Stomach (tissue), 9 donors: ENCODE results near the gene COL4A2. TPM values are rescaled to one million over a fixed set of nuclear protein-coding genes. Genes with fewer than 3 reads are reported as not detected.

Source experiments
- DNase-seq, 2 donors: peaks; one replicate each; pipeline versions ENCODE4 v3.0.0 to v3.0.0-alpha.2; 2013 to 2019
- H3K27ac ChIP-seq, 5 donors: fragments of 200-600 bp in 4 of 5; sonication (generic) in 4 of 5; one replicate each; pipeline ENCODE4 v1.5.1; 2013 to 2019; ENCODE audit warnings: mild to moderate bottlenecking in 1 of 5, moderate library complexity in 1 of 5
- H3K27me3 ChIP-seq, 3 donors: fragments of 200-600 bp; sonication (generic); one replicate each; pipeline ENCODE4 v1.5.1; 2017 to 2019; ENCODE audit warnings: mixed run types in 1 of 3
- H3K36me3 ChIP-seq, 4 donors: fragments of 200-600 bp; sonication (generic); 1 replicate in 3 of 4; 2 replicates in 1 of 4; pipeline ENCODE4 v1.5.1; 2016 to 2019
- H3K4me1 ChIP-seq, 4 donors: fragments of 200-600 bp; sonication (generic); one replicate each; pipeline ENCODE4 v1.5.1; 2016 to 2019
- H3K4me3 ChIP-seq, 4 donors: fragments of 200-600 bp; sonication (generic) in 3 of 4; one replicate each; pipeline ENCODE4 v1.5.1; 2016 to 2019; ENCODE audit warnings: mild to moderate bottlenecking in 1 of 4
- H3K9me3 ChIP-seq, 4 donors: fragments of 200-600 bp; sonication (generic); one replicate each; pipeline ENCODE4 v1.5.1; 2016 to 2019
- CTCF ChIP-seq, 7 experiments: fragments of 450-650 bp in 4 of 7; fragments of 200-600 bp in 3 of 7; sonication (generic) in 3 of 7; IDR thresholded peaks; one replicate each; pipeline ENCODE4 v1.5.1; 2016 to 2019; ENCODE audit warnings: antibody characterized with exemption in 7 of 7, control low read depth in 2 of 7, mild to moderate bottlenecking in 1 of 7
- EP300 ChIP-seq: sonication (generic); formaldehyde crosslinking; IDR thresholded peaks from one replicate; pipeline ENCODE4 v1.6.1; 2017; ENCODE audit warnings: antibody characterized with exemption
- POLR2A ChIP-seq, 4 donors: fragments of 450-650 bp; IDR thresholded peaks; one replicate each; pipeline ENCODE4 v1.6.1; 2016; ENCODE audit warnings: antibody characterized with exemption in 4 of 4, control low read depth in 2 of 4, mild to moderate bottlenecking in 1 of 4, moderate library complexity in 1 of 4
- POLR2AphosphoS5 ChIP-seq, 3 donors: sonication (generic); formaldehyde crosslinking; IDR thresholded peaks; one replicate each; pipeline ENCODE4 v1.6.1; 2016; ENCODE audit warnings: antibody characterized with exemption in 3 of 3
- WGBS, 5 donors: extraction: QIAGEN DNeasy Blood & Tissue Kit in 3 of 5; methylation state at CpG; one replicate each; pipeline versions ENCODE4 v1.1.5 to v1.1.7; 2013 to 2018; 5-methylcytosine and 5-hydroxymethylcytosine counted together
- intact Hi-C: fragments of 100-400 bp; cut with DNase I; formaldehyde crosslinking; loops from one replicate; pipeline ENCODE4 v1.15.1; 2023; ENCODE audit warnings: low total_unique reads
- polyA plus RNA-seq, 3 donors: library from polyadenylated mRNA; stranded (reverse); fragments of 200-250 nt; gene quantifications; one replicate each; pipeline ENCODE4 v1.2.3, GENCODE V29; 2013
- total RNA-seq, 5 donors: library from RNA; depleted of rRNA; stranded (reverse); fragments of >200 nt; gene quantifications; one replicate each; pipeline versions ENCODE4 v1.1.0 to v1.2.3, GENCODE V29; 2014 to 2016
- donor health status: healthy with polysubstance abuse.
- donor health status: Bipolar disorder and iron deficiency.
- donor health status: healthy.

The COL4A2 gene
- total and polyA plus RNA-seq, 8 donors = 24.0 to 531 (median 214) TPM

GRCh38 chr13:110360598-110360997 lies 53.5 kb downstream of the COL4A2 start:
- intact Hi-C loops = no loop called here
- Histone ChIP-seq H3K9me3 (no peaks in the 10 kb centered on the region), H3K27me3 (no peaks in the 10 kb centered on the region), H3K4me3 (no peak overlapping the region), H3K27ac (peak overlapping the region in 4 of 5 donors; percentile 70 to 87 (median 80)), H3K36me3 (peaks cover 0 to 17% (median 3%) of the 10 kb centered on the region in 4 donors), H3K4me1 (peaks cover 0 to 41% (median 14%) of the 10 kb centered on the region in 4 donors)
- no peak for TF ChIP-seq EP300
- no peak for TF ChIP-seq POLR2AphosphoS5 (IDR thresholded peaks at IDR 0.05)
- no peak for TF ChIP-seq POLR2A (IDR thresholded peaks at IDR 0.05)
- no peak for TF ChIP-seq CTCF (IDR thresholded peaks at IDR 0.05)
- DNase-seq = no peak
- 66 to 74% (median 69%) methylated on average over 11 of the region's 11 CpGs for WGBS, 5 donors

GRCh38 chr13:110361365-110361911 lies 54.4 kb downstream of the COL4A2 start:
- Histone ChIP-seq H3K36me3 (peaks cover 0 to 17% (median 3%) of the 10 kb centered on the region in 4 donors), H3K9me3 (no peaks in the 10 kb centered on the region), H3K27ac (peak overlapping the region; percentile 61 to 87 (median 79)), H3K4me3 (no peak overlapping the region), H3K27me3 (no peaks in the 10 kb centered on the region), H3K4me1 (peaks cover 0 to 47% (median 14%) of the 10 kb centered on the region in 4 donors)
- no peak for TF ChIP-seq POLR2A (IDR thresholded peaks at IDR 0.05)
- TF ChIP-seq EP300 = peak; percentile 81
- no peak for TF ChIP-seq CTCF (IDR thresholded peaks at IDR 0.05)
- peak; percentile 19 to 83 (median 32) for TF ChIP-seq POLR2AphosphoS5 (IDR thresholded peaks at IDR 0.05)
- peak in 1 of 2 donors; percentile 77 for DNase-seq
- 40 to 64% (median 58%) methylated on average over 8 to 10 of the region's 10 CpGs for WGBS, 5 donors
- intact Hi-C loops = no loop called here

- H3K4me1 ChIP-seq = peaks cover 0 to 51% (median 14%) of the 10 kb centered on the region in 4 donors
- TF ChIP-seq EP300 (no peak), POLR2AphosphoS5 (IDR thresholded peaks at IDR 0.05) (peak in 1 of 3 donors; percentile 4), POLR2A (IDR thresholded peaks at IDR 0.05) (no peak), CTCF (IDR thresholded peaks at IDR 0.05) (no peak)
- peaks cover 0 to 10% (median 3%) of the 10 kb centered on the region in 4 donors for H3K36me3 ChIP-seq
- intact Hi-C loops = no loop called here
- H3K4me3 ChIP-seq = no peak overlapping the region
- 70 to 84% (median 79%) methylated on average over 8 of the region's 8 CpGs for WGBS, 5 donors
- no peaks in the 10 kb centered on the region for H3K27me3 ChIP-seq
- no peak for DNase-seq
- no peaks in the 10 kb centered on the region for H3K9me3 ChIP-seq
- peak overlapping the region in 4 of 5 donors; percentile 70 to 87 (median 80) for H3K27ac ChIP-seq
Measured at GRCh38 chr13:110363010-110363409, 55.9 kb downstream of the COL4A2 start.

GRCh38 chr13:110364081-110364480 lies 57.0 kb downstream of the COL4A2 start:
- DNase-seq = no peak
- Histone ChIP-seq H3K27me3 (no peaks in the 10 kb centered on the region), H3K4me3 (no peak overlapping the region), H3K36me3 (no peaks in the 10 kb centered on the region), H3K4me1 (peaks cover 0 to 50% (median 14%) of the 10 kb centered on the region in 4 donors), H3K9me3 (no peaks in the 10 kb centered on the region), H3K27ac (peak overlapping the region in 3 of 5 donors; percentile 4 to 87 (median 79))
- WGBS, 5 donors = 78 to 87% (median 86%) methylated on average over 5 of the region's 5 CpGs
- intact Hi-C loops = no loop called here
- TF ChIP-seq CTCF (IDR thresholded peaks at IDR 0.05) (no peak), EP300 (no peak), POLR2A (IDR thresholded peaks at IDR 0.05) (no peak), POLR2AphosphoS5 (IDR thresholded peaks at IDR 0.05) (no peak)
